Stomach smooth muscle (tissue), 2 donors: ENCODE data around the gene IP6K2.

Experiments
- H3K27ac ChIP-seq: one replicate; pipeline ENCODE4 v1.7.0; 2013; ENCODE audit warnings: mild to moderate bottlenecking, low read length, inconsistent platforms
- H3K27me3 ChIP-seq, 2 donors: one replicate each; pipeline ENCODE4 v1.7.0; 2013; ENCODE audit warnings: low read length in 2 of 2; ENCODE audit not compliant: insufficient read depth in 2 of 2, control insufficient read depth in 1 of 2
- H3K36me3 ChIP-seq, 2 donors: one replicate each; pipeline ENCODE4 v1.7.0; 2013; ENCODE audit warnings: low read length in 2 of 2; ENCODE audit not compliant: control insufficient read depth in 2 of 2, insufficient read depth in 2 of 2
- H3K4me1 ChIP-seq: one replicate; pipeline ENCODE4 v1.7.0; 2013; ENCODE audit warnings: low read length; ENCODE audit not compliant: control insufficient read depth, insufficient read depth
- H3K4me3 ChIP-seq, 2 donors: one replicate each; pipeline ENCODE4 v1.7.0; 2013; ENCODE audit warnings: low read length in 2 of 2
- H3K9ac ChIP-seq, 2 donors: one replicate each; pipeline ENCODE4 v1.7.0; 2013; ENCODE audit warnings: low read length in 2 of 2, mild to moderate bottlenecking in 1 of 2
- H3K9me3 ChIP-seq, 2 donors: one replicate each; pipeline ENCODE4 v1.7.0; 2013; ENCODE audit warnings: low read length in 2 of 2; ENCODE audit not compliant: control insufficient read depth in 2 of 2
- donor health status: healthy.
- donor health status: Pancreatic carcinoma.

IP6K2 gene

GRCh38 chr3:48681974-48682610 lies 34.9 kb downstream of the IP6K2 start:
- H3K9ac ChIP-seq, result no peak overlapping the region
- H3K9me3 ChIP-seq, result no peaks in the 10 kb centered on the region
- H3K27me3 ChIP-seq, result no peaks in the 10 kb centered on the region
- no peak overlapping the region for H3K4me3 ChIP-seq
- no peak overlapping the region for H3K27ac ChIP-seq
- peaks cover 26 to 43% of the 10 kb centered on the region in 2 donors for H3K36me3 ChIP-seq
- H3K4me1 ChIP-seq, result peaks cover 39% of the 10 kb centered on the region

DNA sequence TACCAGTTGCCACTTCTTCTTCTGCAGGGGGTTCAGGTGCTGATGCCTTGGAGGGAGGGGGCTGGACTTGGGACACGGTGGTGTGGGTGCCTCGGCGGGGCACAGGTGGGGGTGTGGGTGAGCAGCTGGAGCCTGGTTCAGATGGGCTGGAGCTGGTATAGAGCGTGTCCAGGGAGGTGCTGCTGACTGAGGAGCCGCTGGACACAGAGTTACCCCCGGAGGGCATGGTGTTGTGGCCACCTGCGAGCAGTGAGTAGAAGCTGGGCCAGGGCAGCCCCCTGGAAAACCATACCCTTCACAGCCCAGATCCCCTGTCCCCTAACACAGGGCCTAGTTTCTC lies 35.5 kb downstream of the IP6K2 start:
- no peaks in the 10 kb centered on the region for H3K9me3 ChIP-seq
- H3K36me3 ChIP-seq, result peaks cover 26 to 43% of the 10 kb centered on the region in 2 donors
- H3K9ac ChIP-seq, result no peak overlapping the region
- H3K4me3 ChIP-seq, result no peak overlapping the region
- H3K4me1 ChIP-seq, result peaks cover 34% of the 10 kb centered on the region
- no peak overlapping the region for H3K27ac ChIP-seq
- no peaks in the 10 kb centered on the region for H3K27me3 ChIP-seq

GRCh38 chr3:48680811-48681540 lies 36.0 kb downstream of the IP6K2 start:
- H3K4me3 ChIP-seq, result no peak overlapping the region
- no peaks in the 10 kb centered on the region for H3K27me3 ChIP-seq

DNA sequence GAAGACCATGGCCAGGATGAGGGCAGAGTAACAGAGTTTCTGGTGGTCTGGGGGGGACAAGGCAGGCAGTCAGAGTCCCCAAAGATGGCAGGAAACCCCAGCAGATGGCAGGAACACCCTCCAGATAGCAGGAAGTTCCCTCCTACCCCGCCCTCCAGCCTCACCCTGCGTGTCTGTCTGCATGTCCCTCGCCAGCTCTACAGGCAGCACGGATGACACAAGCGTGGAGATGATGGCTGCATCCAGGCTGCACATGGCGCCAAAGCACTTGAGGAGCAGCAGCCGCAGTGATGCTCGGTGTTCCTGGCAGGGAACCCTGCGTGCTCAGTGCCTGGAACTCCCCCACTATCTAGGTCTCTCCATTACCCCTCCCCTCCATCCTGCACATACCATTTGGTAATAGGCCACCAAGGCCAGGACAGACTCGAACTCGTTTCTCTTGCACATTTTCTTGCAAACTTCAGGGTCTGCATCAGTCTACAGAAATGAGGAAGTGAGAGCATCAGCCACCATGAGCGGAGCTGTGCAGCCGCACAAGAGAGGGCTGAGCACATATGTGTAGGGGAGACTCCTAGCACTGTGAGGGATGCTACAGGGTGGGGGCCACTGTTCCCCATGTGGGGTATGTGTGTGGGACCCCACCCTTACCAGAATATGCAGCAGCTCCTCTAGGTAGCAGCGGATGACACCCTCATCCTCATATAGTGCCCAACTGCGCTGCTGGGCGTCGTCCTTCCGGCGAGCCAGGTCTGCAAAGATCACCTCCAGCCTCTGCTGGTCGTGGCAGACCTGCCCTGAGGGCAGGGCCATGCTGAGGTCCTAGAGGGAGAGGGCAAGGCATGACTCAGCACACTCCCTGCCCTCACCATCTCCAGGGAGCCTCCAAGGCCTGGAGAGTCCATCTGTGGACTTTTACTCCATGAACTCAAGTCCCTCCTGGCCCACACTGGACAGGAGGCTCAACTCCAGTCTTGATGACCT lies 37.3 kb downstream of the IP6K2 start:
- H3K4me3 ChIP-seq, result no peak overlapping the region
- no peak overlapping the region for H3K9ac ChIP-seq
- H3K27me3 ChIP-seq, result no peaks in the 10 kb centered on the region
- no peak overlapping the region for H3K27ac ChIP-seq
- H3K36me3 ChIP-seq, result peaks cover 26 to 46% of the 10 kb centered on the region in 2 donors
- peaks cover 18% of the 10 kb centered on the region for H3K4me1 ChIP-seq
- H3K9me3 ChIP-seq, result no peaks in the 10 kb centered on the region

More at GRCh38 chr3:48680811-48681540, 36.0 kb downstream of the IP6K2 start:
- no peaks in the 10 kb centered on the region for H3K9me3 ChIP-seq
- peaks cover 26 to 44% of the 10 kb centered on the region in 2 donors for H3K36me3 ChIP-seq
- no peak overlapping the region for H3K27ac ChIP-seq
- peaks cover 28% of the 10 kb centered on the region for H3K4me1 ChIP-seq
- no peak overlapping the region for H3K9ac ChIP-seq

- no peaks in the 10 kb centered on the region for H3K27me3 ChIP-seq
- no peak overlapping the region for H3K27ac ChIP-seq
- no peak overlapping the region for H3K4me3 ChIP-seq
- peaks cover 26 to 53% of the 10 kb centered on the region in 2 donors for H3K36me3 ChIP-seq
- no peak overlapping the region for H3K9ac ChIP-seq
- H3K9me3 ChIP-seq, result no peaks in the 10 kb centered on the region
- peaks cover 9% of the 10 kb centered on the region for H3K4me1 ChIP-seq
Measured at GRCh38 chr3:48678566-48679380, 38.2 kb downstream of the IP6K2 start.

GRCh38 chr3:48678056-48678455 lies 39.0 kb downstream of the IP6K2 start:
- no peak overlapping the region for H3K4me3 ChIP-seq
- no peaks in the 10 kb centered on the region for H3K27me3 ChIP-seq
- H3K36me3 ChIP-seq, result peaks cover 26 to 53% of the 10 kb centered on the region in 2 donors
- no peak overlapping the region for H3K9ac ChIP-seq
- H3K9me3 ChIP-seq, result no peaks in the 10 kb centered on the region
- peaks cover 1% of the 10 kb centered on the region for H3K4me1 ChIP-seq
- no peak overlapping the region for H3K27ac ChIP-seq

DNA sequence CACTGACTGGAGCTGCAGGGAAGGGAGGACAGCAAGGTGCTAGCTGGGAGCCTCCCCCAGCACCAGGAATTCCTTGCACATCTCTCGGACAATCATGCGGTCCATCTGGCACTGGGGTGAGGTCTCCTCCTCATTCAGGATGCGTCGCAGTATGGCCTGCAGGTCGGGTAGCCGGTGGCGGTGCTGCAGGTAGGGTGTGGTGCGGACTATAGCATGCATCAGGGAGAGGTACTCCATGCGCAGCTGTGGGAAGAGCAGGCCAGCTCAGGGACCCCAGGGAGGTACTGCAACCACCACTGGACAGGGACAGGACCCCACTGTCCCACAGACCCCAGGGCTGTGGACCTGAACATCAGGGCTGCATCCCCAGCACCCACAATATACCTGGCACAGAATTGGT lies 42.5 kb downstream of the IP6K2 start:
- no peak overlapping the region for H3K4me3 ChIP-seq
- H3K4me1 ChIP-seq, result no peaks in the 10 kb centered on the region
- H3K27me3 ChIP-seq, result no peaks in the 10 kb centered on the region
- H3K27ac ChIP-seq, result no peak overlapping the region
- H3K36me3 ChIP-seq, result peaks cover 11 to 29% of the 10 kb centered on the region in 2 donors
- H3K9ac ChIP-seq, result no peak overlapping the region
- no peaks in the 10 kb centered on the region for H3K9me3 ChIP-seq

- Histone ChIP-seq H3K27me3 (no peaks in the 10 kb centered on the region), H3K4me1 (no peaks in the 10 kb centered on the region), H3K36me3 (peaks cover 0 to 13% of the 10 kb centered on the region in 2 donors), H3K9me3 (no peaks in the 10 kb centered on the region), H3K4me3 (no peak overlapping the region), H3K27ac (no peak overlapping the region), H3K9ac (no peak overlapping the region)
Measured at GRCh38 chr3:48672522-48672921, 44.5 kb downstream of the IP6K2 start.

DNA sequence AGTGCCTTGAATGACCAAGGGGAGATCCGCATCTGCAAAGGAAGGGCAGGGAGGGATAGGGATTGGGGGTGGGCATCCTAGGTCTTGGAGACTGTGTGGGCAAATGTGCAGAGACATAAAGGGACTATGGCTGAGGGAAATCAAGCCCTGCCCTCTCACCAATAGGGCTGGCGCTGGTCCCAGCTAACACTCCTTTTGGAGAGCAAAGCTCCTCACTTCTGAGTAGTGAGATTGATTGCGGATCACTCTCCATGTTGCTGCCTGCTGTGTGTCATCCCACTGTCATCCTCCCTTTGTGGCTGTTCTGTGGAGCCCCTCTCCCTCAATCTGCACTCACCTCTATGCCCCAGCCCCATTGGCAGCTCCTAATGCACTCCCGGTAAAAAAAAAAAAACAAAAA lies 52.1 kb downstream of the IP6K2 start:
- Histone ChIP-seq H3K4me3 (no peak overlapping the region), H3K9ac (no peak overlapping the region), H3K4me1 (peaks cover 24% of the 10 kb centered on the region), H3K27me3 (peaks cover 9 to 27% of the 10 kb centered on the region in 2 donors), H3K27ac (no peak overlapping the region), H3K36me3 (no peaks in the 10 kb centered on the region), H3K9me3 (no peaks in the 10 kb centered on the region)

DNA sequence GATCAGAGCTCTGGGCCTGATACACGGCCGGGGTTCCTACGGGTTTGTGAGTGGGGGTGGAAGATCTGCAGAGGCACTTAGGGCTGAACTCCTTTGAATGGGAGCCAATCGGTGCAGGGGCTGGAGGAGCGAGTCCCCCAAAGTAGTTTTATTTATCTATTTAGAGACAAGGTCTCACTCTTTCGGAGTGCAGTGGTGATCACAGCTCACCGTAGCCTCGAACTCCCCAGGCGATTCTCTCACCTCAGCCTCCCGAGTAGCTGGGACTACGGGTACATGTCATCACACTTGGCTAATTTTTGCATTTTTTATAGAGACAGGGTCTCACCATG lies 52.7 kb downstream of the IP6K2 start:
- peak overlapping the region; percentile 74 for H3K27ac ChIP-seq
- H3K36me3 ChIP-seq, result no peaks in the 10 kb centered on the region
- H3K4me1 ChIP-seq, result peaks cover 24% of the 10 kb centered on the region
- peak overlapping the region; percentile 61 to 69 for H3K4me3 ChIP-seq
- H3K9me3 ChIP-seq, result no peaks in the 10 kb centered on the region
- peak overlapping the region in 1 of 2 donors; percentile 69 for H3K9ac ChIP-seq
- peaks cover 13 to 33% of the 10 kb centered on the region in 2 donors for H3K27me3 ChIP-seq
